ENCODE results near the gene SH3RF1.

The SH3RF1 gene

GRCh38 chr4:169275180-169275579 lies 4.4 kb upstream of the SH3RF1 start:
- DNase-seq (ENCODE audit: low spot score) = no peak

GRCh38 chr4:169274033-169274432 lies 3.3 kb upstream of the SH3RF1 start:
- DNase-seq (ENCODE audit: low spot score) = no peak

GRCh38 chr4:169272265-169272886 lies 1.6 kb upstream of the SH3RF1 start:
- DNase-seq (ENCODE audit: low spot score) = no peak

- no peak for DNase-seq (ENCODE audit: low spot score)
Observed at GRCh38 chr4:169271692-169272007, 894 bp upstream of the SH3RF1 start.

- peak; percentile 38 for DNase-seq (ENCODE audit: low spot score)
Observed at GRCh38 chr4:169269916-169270809, 593 bp downstream of the SH3RF1 start.

GRCh38 chr4:169268951-169269760 lies 1.6 kb downstream of the SH3RF1 start:
- DNase-seq (ENCODE audit: low spot score) = no peak

GRCh38 chr4:169267070-169267469 lies 3.7 kb downstream of the SH3RF1 start:
- DNase-seq (ENCODE audit: low spot score) = no peak

GRCh38 chr4:169266661-169267060 lies 4.1 kb downstream of the SH3RF1 start:
- no peak for DNase-seq (ENCODE audit: low spot score)

GRCh38 chr4:169266081-169266480 lies 4.7 kb downstream of the SH3RF1 start:
- DNase-seq (ENCODE audit: low spot score) = no peak

- no peak for DNase-seq (ENCODE audit: low spot score)
Observed at GRCh38 chr4:169263791-169264392, 6.9 kb downstream of the SH3RF1 start.

- DNase-seq (ENCODE audit: low spot score) = no peak
Observed at GRCh38 chr4:169260217-169260866, 10.4 kb downstream of the SH3RF1 start.

- DNase-seq (ENCODE audit: low spot score) = no peak
Observed at GRCh38 chr4:169259271-169259670, 11.5 kb downstream of the SH3RF1 start.

GRCh38 chr4:169258141-169258540 lies 12.6 kb downstream of the SH3RF1 start:
- DNase-seq (ENCODE audit: low spot score) = no peak

GRCh38 chr4:169256856-169257761 lies 13.6 kb downstream of the SH3RF1 start:
- DNase-seq (ENCODE audit: low spot score) = no peak

GRCh38 chr4:169256101-169256612 lies 14.6 kb downstream of the SH3RF1 start:
- DNase-seq (ENCODE audit: low spot score) = no peak

- DNase-seq (ENCODE audit: low spot score) = no peak
Observed at GRCh38 chr4:169254546-169254983, 16.2 kb downstream of the SH3RF1 start.

- no peak for DNase-seq (ENCODE audit: low spot score)
Observed at GRCh38 chr4:169253904-169254303, 16.9 kb downstream of the SH3RF1 start.

GRCh38 chr4:169253113-169253671 lies 17.6 kb downstream of the SH3RF1 start:
- DNase-seq (ENCODE audit: low spot score) = no peak

- no peak for DNase-seq (ENCODE audit: low spot score)
Observed at GRCh38 chr4:169252339-169253112, 18.2 kb downstream of the SH3RF1 start.

Data from pons (tissue), 1 donor.